ENCODE results near the gene NXPE3. TPM values are rescaled to one million over a fixed set of nuclear protein-coding genes. Genes with fewer than 3 reads are reported as not detected.

The NXPE3 gene
- total RNA-seq, 1 donor = 11.2 TPM

GRCh38 chr3:101854608-101855304 lies 75.7 kb downstream of the NXPE3 start:
- Histone ChIP-seq H4K20me1 (ENCODE audit: insufficient read depth, low read length) (peaks cover 60% of the 10 kb centered on the region), H3K79me2 (ENCODE audit: insufficient read depth, low read length) (peaks cover 55% of the 10 kb centered on the region), H3K27ac (ENCODE audit: low read depth, low read length) (no peak overlapping the region), H3K4me2 (ENCODE audit: insufficient read depth, low read length) (no peak overlapping the region), H2AFZ (ENCODE audit: low read length) (no peak overlapping the region), H3K27me3 (ENCODE audit: insufficient read depth, low read length) (no peaks in the 10 kb centered on the region), H3K9me3 (ENCODE audit: low read depth, low read length) (no peaks in the 10 kb centered on the region), H3K36me3 (ENCODE audit: insufficient read depth, low read length) (peaks cover 86% of the 10 kb centered on the region), H3K4me1 (ENCODE audit: insufficient read depth, low read length) (peaks cover 22% of the 10 kb centered on the region), H3K4me3 (ENCODE audit: insufficient read depth, low read length) (no peak overlapping the region)
- DNase-seq (ENCODE audit: insufficient read length, low spot score, missing footprints) = no peak
- TF ChIP-seq, protein P1, sequence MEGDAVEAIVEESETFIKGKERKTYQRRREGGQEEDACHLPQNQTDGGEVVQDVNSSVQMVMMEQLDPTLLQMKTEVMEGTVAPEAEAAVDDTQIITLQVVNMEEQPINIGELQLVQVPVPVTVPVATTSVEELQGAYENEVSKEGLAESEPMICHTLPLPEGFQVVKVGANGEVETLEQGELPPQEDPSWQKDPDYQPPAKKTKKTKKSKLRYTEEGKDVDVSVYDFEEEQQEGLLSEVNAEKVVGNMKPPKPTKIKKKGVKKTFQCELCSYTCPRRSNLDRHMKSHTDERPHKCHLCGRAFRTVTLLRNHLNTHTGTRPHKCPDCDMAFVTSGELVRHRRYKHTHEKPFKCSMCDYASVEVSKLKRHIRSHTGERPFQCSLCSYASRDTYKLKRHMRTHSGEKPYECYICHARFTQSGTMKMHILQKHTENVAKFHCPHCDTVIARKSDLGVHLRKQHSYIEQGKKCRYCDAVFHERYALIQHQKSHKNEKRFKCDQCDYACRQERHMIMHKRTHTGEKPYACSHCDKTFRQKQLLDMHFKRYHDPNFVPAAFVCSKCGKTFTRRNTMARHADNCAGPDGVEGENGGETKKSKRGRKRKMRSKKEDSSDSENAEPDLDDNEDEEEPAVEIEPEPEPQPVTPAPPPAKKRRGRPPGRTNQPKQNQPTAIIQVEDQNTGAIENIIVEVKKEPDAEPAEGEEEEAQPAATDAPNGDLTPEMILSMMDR (IDR thresholded peaks at IDR 0.05; ENCODE audit: extremely low read depth, low read depth, low read length) = no peak

DNA sequence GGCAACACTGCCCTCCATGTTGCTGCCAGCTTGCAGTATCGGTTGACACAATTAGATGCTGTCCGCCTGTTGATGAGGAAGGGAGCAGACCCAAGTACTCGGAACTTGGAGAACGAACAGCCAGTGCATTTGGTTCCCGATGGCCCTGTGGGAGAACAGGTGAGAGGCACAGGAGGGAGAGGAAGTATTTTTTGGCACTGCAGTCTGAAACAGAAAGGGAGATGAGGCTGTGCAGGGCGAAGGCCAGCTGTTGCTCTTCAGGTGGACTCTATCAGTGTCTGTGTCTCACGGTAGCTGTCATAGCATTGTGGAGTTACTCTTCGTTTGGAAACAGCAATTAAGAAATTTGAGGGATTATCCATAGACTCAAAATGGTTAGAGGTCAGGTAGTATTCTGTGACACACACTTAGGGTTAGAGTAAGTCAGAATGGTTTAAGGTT lies 78.3 kb downstream of the NXPE3 start:
- H3K36me3 ChIP-seq (ENCODE audit: insufficient read depth, low read length) = peaks cover 97% of the 10 kb centered on the region
- H2AFZ ChIP-seq (ENCODE audit: low read length) = no peak overlapping the region
- H3K4me2 ChIP-seq (ENCODE audit: insufficient read depth, low read length) = no peak overlapping the region
- H3K79me2 ChIP-seq (ENCODE audit: insufficient read depth, low read length) = peaks cover 29% of the 10 kb centered on the region
- no peak overlapping the region for H3K4me3 ChIP-seq (ENCODE audit: insufficient read depth, low read length)
- no peaks in the 10 kb centered on the region for H3K27me3 ChIP-seq (ENCODE audit: insufficient read depth, low read length)
- H3K27ac ChIP-seq (ENCODE audit: low read depth, low read length) = no peak overlapping the region
- no peaks in the 10 kb centered on the region for H3K9me3 ChIP-seq (ENCODE audit: low read depth, low read length)
- H4K20me1 ChIP-seq (ENCODE audit: insufficient read depth, low read length) = peaks cover 36% of the 10 kb centered on the region
- no peak for DNase-seq (ENCODE audit: insufficient read length, low spot score, missing footprints)
- TF ChIP-seq, protein P1 (IDR thresholded peaks at IDR 0.05; ENCODE audit: extremely low read depth, low read depth, low read length) = no peak
- H3K4me1 ChIP-seq (ENCODE audit: insufficient read depth, low read length) = peaks cover 14% of the 10 kb centered on the region

GRCh38 chr3:101858464-101859030 lies 79.5 kb downstream of the NXPE3 start:
- TF ChIP-seq, protein P1 (IDR thresholded peaks at IDR 0.05; ENCODE audit: extremely low read depth, low read depth, low read length) = no peak
- Histone ChIP-seq H3K79me2 (ENCODE audit: insufficient read depth, low read length) (peaks cover 17% of the 10 kb centered on the region), H3K4me2 (ENCODE audit: insufficient read depth, low read length) (no peak overlapping the region), H3K27me3 (ENCODE audit: insufficient read depth, low read length) (no peaks in the 10 kb centered on the region), H4K20me1 (ENCODE audit: insufficient read depth, low read length) (peaks cover 28% of the 10 kb centered on the region), H3K4me1 (ENCODE audit: insufficient read depth, low read length) (peaks cover 8% of the 10 kb centered on the region), H3K36me3 (ENCODE audit: insufficient read depth, low read length) (peaks cover 91% of the 10 kb centered on the region), H3K4me3 (ENCODE audit: insufficient read depth, low read length) (no peak overlapping the region), H2AFZ (ENCODE audit: low read length) (no peak overlapping the region), H3K9me3 (ENCODE audit: low read depth, low read length) (no peaks in the 10 kb centered on the region), H3K27ac (ENCODE audit: low read depth, low read length) (no peak overlapping the region)
- no peak for DNase-seq (ENCODE audit: insufficient read length, low spot score, missing footprints)

DNA sequence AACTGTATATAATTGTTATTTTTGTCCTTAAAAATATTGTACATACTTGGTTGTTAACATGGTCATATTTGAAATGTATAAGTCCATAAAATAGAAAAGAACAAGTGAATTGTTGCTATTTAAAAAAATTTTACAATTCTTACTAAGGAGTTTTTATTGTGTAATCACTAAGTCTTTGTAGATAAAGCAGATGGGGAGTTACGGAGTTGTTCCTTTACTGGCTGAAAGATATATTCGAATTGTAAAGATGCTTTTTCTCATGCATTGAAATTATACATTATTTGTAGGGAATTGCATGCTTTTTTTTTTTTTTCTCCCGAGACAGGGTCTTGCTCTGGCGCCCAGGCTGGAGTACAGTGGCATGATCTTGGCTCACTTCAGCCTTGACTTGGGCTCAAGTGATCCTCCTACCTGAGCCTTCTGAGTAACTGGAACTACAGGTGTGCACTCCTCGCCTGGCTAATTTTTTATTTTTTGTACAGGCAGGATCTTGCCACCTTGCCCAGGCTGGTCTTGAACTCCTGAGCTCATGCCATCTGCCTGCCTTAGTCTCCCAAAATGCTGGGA lies 81.0 kb downstream of the NXPE3 start:
- TF ChIP-seq, protein P1 (IDR thresholded peaks at IDR 0.05; ENCODE audit: extremely low read depth, low read depth, low read length) = no peak
- H3K4me1 ChIP-seq (ENCODE audit: insufficient read depth, low read length) = peaks cover 8% of the 10 kb centered on the region
- no peak overlapping the region for H3K27ac ChIP-seq (ENCODE audit: low read depth, low read length)
- peaks cover 10% of the 10 kb centered on the region for H3K79me2 ChIP-seq (ENCODE audit: insufficient read depth, low read length)
- H3K4me2 ChIP-seq (ENCODE audit: insufficient read depth, low read length) = no peak overlapping the region
- peaks cover 21% of the 10 kb centered on the region for H4K20me1 ChIP-seq (ENCODE audit: insufficient read depth, low read length)
- DNase-seq (ENCODE audit: insufficient read length, low spot score, missing footprints) = no peak
- H3K4me3 ChIP-seq (ENCODE audit: insufficient read depth, low read length) = no peak overlapping the region
- no peaks in the 10 kb centered on the region for H3K27me3 ChIP-seq (ENCODE audit: insufficient read depth, low read length)
- H3K9me3 ChIP-seq (ENCODE audit: low read depth, low read length) = no peaks in the 10 kb centered on the region
- H3K36me3 ChIP-seq (ENCODE audit: insufficient read depth, low read length) = peaks cover 76% of the 10 kb centered on the region
- H2AFZ ChIP-seq (ENCODE audit: low read length) = no peak overlapping the region
